Kidney (tissue), 14 donors: ENCODE results near the gene NUDCD3. TPM values are rescaled to one million over a fixed set of nuclear protein-coding genes. Genes with fewer than 3 reads are reported as not detected.

ENCODE experiments used
- DNase-seq, 5 donors: peaks; one replicate each; pipeline ENCODE4 v3.0.0-alpha.2; 2013 to 2020
- FAIRE-seq: peaks from 2 replicates; lab custom pipeline; 2012; peaks lifted over from hg19 to GRCh38; lab: Jason Lieb, UNC
- H3K27ac ChIP-seq, 2 donors: one replicate each; pipeline ENCODE4 v1.7.0; 2013; ENCODE audit warnings: low read depth in 2 of 2, low read length in 2 of 2, inconsistent platforms in 1 of 2
- H3K27me3 ChIP-seq: one replicate; pipeline ENCODE4 v1.7.1; 2013; ENCODE audit warnings: low read length, inconsistent platforms; ENCODE audit not compliant: control insufficient read depth, insufficient read depth
- H3K36me3 ChIP-seq, 3 donors: one replicate each; pipeline versions ENCODE4 v1.7.0 to v1.7.1; 2013; ENCODE audit warnings: low read length in 3 of 3, control low read depth in 1 of 3, inconsistent platforms in 1 of 3; ENCODE audit not compliant: insufficient read depth in 3 of 3, control insufficient read depth in 2 of 3
- H3K4me1 ChIP-seq, 3 donors: one replicate each; pipeline versions ENCODE4 v1.7.0 to v1.7.1; 2013; ENCODE audit warnings: low read length in 3 of 3, inconsistent platforms in 1 of 3, low read depth in 1 of 3; ENCODE audit not compliant: control insufficient read depth in 2 of 3, insufficient read depth in 2 of 3
- H3K4me3 ChIP-seq, 3 donors: one replicate each; pipeline versions ENCODE4 v1.7.0 to v1.8.1; 2013; ENCODE audit warnings: low read length in 3 of 3, control low read depth in 1 of 3, inconsistent platforms in 1 of 3
- H3K9ac ChIP-seq, 3 donors: one replicate each; pipeline versions ENCODE4 v1.7.0 to v1.7.1; 2013; ENCODE audit warnings: low read length in 3 of 3, control low read depth in 1 of 3, inconsistent platforms in 1 of 3
- H3K9me3 ChIP-seq, 3 donors: one replicate each; pipeline versions ENCODE4 v1.7.0 to v1.7.1; 2013; ENCODE audit warnings: low read length in 3 of 3, control low read depth in 1 of 3, inconsistent platforms in 1 of 3; ENCODE audit not compliant: control insufficient read depth in 2 of 3, insufficient read depth in 1 of 3
- CTCF ChIP-seq: IDR thresholded peaks from 3 replicates; pipeline ENCODE4 v1.5.1; 2012; ENCODE audit warnings: mild to moderate bottlenecking, moderate library complexity, borderline replicate concordance; ENCODE audit not compliant: insufficient read depth; ENCODE audit errors: extremely low read depth
- intact Hi-C: fragments of 100-400 bp; cut with DNase I; formaldehyde crosslinking; loops from one replicate; pipeline ENCODE4 v1.11.1; 2022
- polyA plus RNA-seq: library from polyadenylated mRNA; stranded (reverse); fragments of 350-450 nt; fragmentation: Illumina TruSeq; extraction: RNeasy Lipid Tissue Mini Kit (QIAGEN cat#74804); gene quantifications from one replicate; pipeline ENCODE4 v1.2.3, GENCODE V29; 2014; ENCODE audit warnings: low read depth, low replicate concordance; ENCODE audit not compliant: insufficient read depth
- total RNA-seq: library from RNA; stranded (reverse); fragmentation: NEBNext Ultra II Directional; extraction: Animal tissue kit (Norgen Biotek cat#: 25700); gene quantifications from one replicate; pipeline ENCODE4 v1.2.1, GENCODE V29; 2021
- donor health status: control.
- donor health status: control.
- donor health status: control.
- donor health status: control.
- donor health status: control.
- donor health status: DM: yes; HTN: yes; CAD: no.
- donor health status: Normal renal cell carcinoma (clear cell type).

Gene NUDCD3
- total and polyA plus RNA-seq, 2 donors from 2014 or later: 37.9 to 97.7 TPM

- Histone ChIP-seq H3K4me1 (peaks cover 0 to 2% (median 0%) of the 10 kb centered on the region in 3 donors), H3K4me3 (no peak overlapping the region), H3K36me3 (peaks cover 0 to 4% (median 4%) of the 10 kb centered on the region in 3 donors), H3K27me3 (no peaks in the 10 kb centered on the region), H3K9ac (no peak overlapping the region), H3K27ac (no peak overlapping the region), H3K9me3 (peaks cover 0 to 6% (median 0%) of the 10 kb centered on the region in 3 donors)
- FAIRE-seq (no peak), DNase-seq (peak in 1 of 5 donors; percentile 12)
- TF ChIP-seq CTCF: no peak
- intact Hi-C loops: no loop called here
Observed at GRCh38 chr7:44415510-44415909, 74.9 kb downstream of the NUDCD3 start.

- H3K36me3 ChIP-seq: peaks cover 0 to 4% (median 4%) of the 10 kb centered on the region in 3 donors
- no peak for TF ChIP-seq CTCF
- peaks cover 0 to 6% (median 0%) of the 10 kb centered on the region in 3 donors for H3K9me3 ChIP-seq
- H3K4me3 ChIP-seq: no peak overlapping the region
- DNase-seq (no peak), FAIRE-seq (no peak)
- H3K4me1 ChIP-seq: peaks cover 0 to 2% (median 0%) of the 10 kb centered on the region in 3 donors
- intact Hi-C loops: no loop called here
- H3K9ac ChIP-seq: no peak overlapping the region
- H3K27me3 ChIP-seq: no peaks in the 10 kb centered on the region
- no peak overlapping the region for H3K27ac ChIP-seq
Observed at GRCh38 chr7:44415047-44415446, 75.4 kb downstream of the NUDCD3 start.

GRCh38 chr7:44411306-44411705, 79.2 kb downstream of the NUDCD3 start:
- Histone ChIP-seq H3K9ac (no peak overlapping the region), H3K4me3 (no peak overlapping the region), H3K27me3 (no peaks in the 10 kb centered on the region), H3K4me1 (no peaks in the 10 kb centered on the region), H3K27ac (no peak overlapping the region), H3K9me3 (peaks cover 0 to 6% (median 0%) of the 10 kb centered on the region in 3 donors), H3K36me3 (peaks cover 0 to 2% (median 0%) of the 10 kb centered on the region in 3 donors)
- no peak for TF ChIP-seq CTCF
- intact Hi-C loops: no loop called here
- DNase-seq (no peak), FAIRE-seq (no peak)

DNA sequence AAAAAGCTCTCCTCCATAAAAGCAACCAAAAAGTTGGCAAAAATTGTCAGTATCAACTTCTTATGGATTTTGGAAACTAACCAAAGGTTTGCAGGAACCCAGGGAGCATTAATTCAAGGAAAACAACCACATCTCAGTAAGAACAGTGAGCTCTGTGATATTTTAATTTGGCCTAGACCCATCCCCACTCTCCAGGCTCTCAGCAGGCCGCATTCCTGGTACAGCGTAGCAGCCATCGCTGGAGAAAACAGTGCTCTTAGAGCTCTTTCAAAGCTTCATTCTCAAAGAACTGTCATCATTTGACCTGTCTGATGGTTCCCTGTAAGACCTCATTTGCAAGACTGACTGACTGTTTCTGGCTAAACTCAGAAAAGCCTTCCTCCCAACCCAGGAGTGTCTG, 81.9 kb downstream of the NUDCD3 start:
- H3K36me3 ChIP-seq: peaks cover 2 to 10% (median 5%) of the 10 kb centered on the region in 3 donors
- no peaks in the 10 kb centered on the region for H3K4me1 ChIP-seq
- FAIRE-seq: no peak
- no peak for TF ChIP-seq CTCF
- H3K27ac ChIP-seq: no peak overlapping the region
- intact Hi-C loops: no loop called here
- H3K9ac ChIP-seq: no peak overlapping the region
- H3K27me3 ChIP-seq: no peaks in the 10 kb centered on the region
- peaks cover 0 to 6% (median 0%) of the 10 kb centered on the region in 3 donors for H3K9me3 ChIP-seq
- no peak overlapping the region for H3K4me3 ChIP-seq
- DNase-seq: no peak
